Measurements from ENCODE around the gene FBN3.
A peak's percentile ranks its signal among the peaks of the same experiment; 100 is the strongest.
"Not testable (repeated sequence)": the region's sequence is repeated elsewhere in the genome, so short reads cannot be mapped to it uniquely, and the experiment has no call there.

The FBN3 gene

GRCh38 chr19:8036434-8037099, 112.8 kb downstream of the FBN3 start:
- H3F3A ChIP-seq (ENCODE audit: low read depth): no peaks in the 10 kb centered on the region
- H3K9me3 ChIP-seq (ENCODE audit: insufficient read depth, low read depth, low read length): no peaks in the 10 kb centered on the region
- no peaks in the 10 kb centered on the region for H4K20me1 ChIP-seq (ENCODE audit: insufficient read depth, low read length, poor library complexity, severe bottlenecking)
- H3K4me1 ChIP-seq (ENCODE audit: insufficient read depth, low read length, poor library complexity, severe bottlenecking): no peaks in the 10 kb centered on the region
- no peaks in the 10 kb centered on the region for H3K9me2 ChIP-seq (replicated peaks; ENCODE audit: low read depth, low read length)
- TF ChIP-seq CTCF (conservative IDR thresholded peaks at IDR 0.05; ENCODE audit: low read length): no peak
- no peak for TF ChIP-seq EZH2phosphoT487 (IDR thresholded peaks at IDR 0.05; ENCODE audit: borderline replicate concordance)
- H3K4me2 ChIP-seq (ENCODE audit: low read depth, low read length, poor library complexity, severe bottlenecking): no peak overlapping the region
- no peaks in the 10 kb centered on the region for H3K79me2 ChIP-seq (ENCODE audit: insufficient read depth, low read length)
- H3K36me3 ChIP-seq (ENCODE audit: insufficient read depth, low read length): no peaks in the 10 kb centered on the region
- H3K27me3 ChIP-seq (ENCODE audit: insufficient read depth, low read length, poor library complexity, severe bottlenecking): no peaks in the 10 kb centered on the region
- H2AFZ ChIP-seq (ENCODE audit: low read length): no peak overlapping the region
- H3K4me3 ChIP-seq (ENCODE audit: low read length, poor library complexity, severe bottlenecking): no peak overlapping the region
- no peak overlapping the region for H3K9ac ChIP-seq (ENCODE audit: low read depth, low read length, poor library complexity, severe bottlenecking)

GRCh38 chr19:8034178-8034525, 115.2 kb downstream of the FBN3 start:
- no peaks in the 10 kb centered on the region for H3K9me2 ChIP-seq (replicated peaks; ENCODE audit: low read depth, low read length)

GRCh38 chr19:8033287-8034177, 115.9 kb downstream of the FBN3 start:
- not testable (repeated sequence) for H3K27me3 ChIP-seq (ENCODE audit: insufficient read depth, low read length, poor library complexity, severe bottlenecking); H3K9ac ChIP-seq (ENCODE audit: low read depth, low read length, poor library complexity, severe bottlenecking)
- 0 out of 2 replicates have a peak overlapping the region, but pooled peaks have one; percentile 16 for H2AFZ ChIP-seq (ENCODE audit: low read length)

More at GRCh38 chr19:8034178-8034525, 115.2 kb downstream of the FBN3 start:
- no peaks in the 10 kb centered on the region for H3K9me3 ChIP-seq (ENCODE audit: insufficient read depth, low read depth, low read length)
- no peak overlapping the region for H2AFZ ChIP-seq (ENCODE audit: low read length)
- no peaks in the 10 kb centered on the region for H3K4me1 ChIP-seq (ENCODE audit: insufficient read depth, low read length, poor library complexity, severe bottlenecking)
- no peaks in the 10 kb centered on the region for H4K20me1 ChIP-seq (ENCODE audit: insufficient read depth, low read length, poor library complexity, severe bottlenecking)
- H3K36me3 ChIP-seq (ENCODE audit: insufficient read depth, low read length): no peaks in the 10 kb centered on the region
- H3K4me3 ChIP-seq (ENCODE audit: low read length, poor library complexity, severe bottlenecking): no peak overlapping the region
- H3K79me2 ChIP-seq (ENCODE audit: insufficient read depth, low read length): no peaks in the 10 kb centered on the region
- H3K4me2 ChIP-seq (ENCODE audit: low read depth, low read length, poor library complexity, severe bottlenecking): no peak overlapping the region
- no peak for TF ChIP-seq CTCF (conservative IDR thresholded peaks at IDR 0.05; ENCODE audit: low read length)
- TF ChIP-seq EZH2phosphoT487 (IDR thresholded peaks at IDR 0.05; ENCODE audit: borderline replicate concordance): no peak
- H3F3A ChIP-seq (ENCODE audit: low read depth): no peaks in the 10 kb centered on the region
- no peaks in the 10 kb centered on the region for H3K27me3 ChIP-seq (ENCODE audit: insufficient read depth, low read length, poor library complexity, severe bottlenecking)
- no peak overlapping the region for H3K9ac ChIP-seq (ENCODE audit: low read depth, low read length, poor library complexity, severe bottlenecking)

More at GRCh38 chr19:8033287-8034177, 115.9 kb downstream of the FBN3 start:
- not testable (repeated sequence) for H3K9me3 ChIP-seq (ENCODE audit: insufficient read depth, low read depth, low read length); H4K20me1 ChIP-seq (ENCODE audit: insufficient read depth, low read length, poor library complexity, severe bottlenecking); H3K4me1 ChIP-seq (ENCODE audit: insufficient read depth, low read length, poor library complexity, severe bottlenecking); H3K79me2 ChIP-seq (ENCODE audit: insufficient read depth, low read length); H3K36me3 ChIP-seq (ENCODE audit: insufficient read depth, low read length); H3K4me3 ChIP-seq (ENCODE audit: low read length, poor library complexity, severe bottlenecking); H3K9me2 ChIP-seq (replicated peaks; ENCODE audit: low read depth, low read length); H3K4me2 ChIP-seq (ENCODE audit: low read depth, low read length, poor library complexity, severe bottlenecking); H3F3A ChIP-seq (ENCODE audit: low read depth)

Measured in Loucy (cell line).